ENCODE data around the gene HMGN1. TPM values are rescaled to one million over a fixed set of nuclear protein-coding genes. Genes with fewer than 3 reads are reported as not detected.

The HMGN1 gene
- total RNA-seq, 3 donors from 2014 or later (not counting 1 experiment from before 2014, with no cell fraction given) = 187 to 228 (median 219) TPM

- Histone ChIP-seq H3K4me1 (ENCODE audit: control insufficient read depth, insufficient read depth, low read length) (peaks cover 32% of the 10 kb centered on the region), H3K27ac (ENCODE audit: low read length) (peak overlapping the region; percentile 9), H3K9me3 (ENCODE audit: control insufficient read depth, insufficient read depth, low read length) (no peaks in the 10 kb centered on the region), H3K27me3 (ENCODE audit: control insufficient read depth, insufficient read depth, low read length) (no peaks in the 10 kb centered on the region), H3K36me3 (ENCODE audit: control insufficient read depth, insufficient read depth, low read length) (peaks cover 8% of the 10 kb centered on the region), H3K4me3 (ENCODE audit: low read length) (peak overlapping the region; percentile 40)
- TF ChIP-seq CTCF (IDR thresholded peaks at IDR 0.05) = no peak
- ATAC-seq (peak; percentile 55 to 63 (median 59)), DNase-seq (peak; percentile 84 to 96)
- intact Hi-C loops (cut with micrococcal nuclease) = loop anchor here (1.0 to 5.0 kb wide), 5 partner anchors 39 to 655 kb away; partner anchors contain the start of genes HMGN1 and PSMG1
- Mint-ChIP-seq H3K4me3 (peak overlapping the region; percentile 92), H3K27me3 (ENCODE audit: low read depth in 2 of 2) (no peaks in the 10 kb centered on the region), H3K9me3 (no peaks in the 10 kb centered on the region), H3K27ac (peak overlapping the region; percentile 75 to 81), H3K36me3 (no peaks in the 10 kb centered on the region), H3K4me1 (peaks cover 20 to 25% of the 10 kb centered on the region in 2 donors)
- 12% methylated on average over 18 of the region's 21 CpGs for WGBS (ENCODE audit: insufficient coverage)
Measured at GRCh38 chr21:39387461-39388037, 38.7 kb upstream of the HMGN1 start.

- no peaks in the 10 kb centered on the region for H3K27me3 ChIP-seq (ENCODE audit: control insufficient read depth, insufficient read depth, low read length)
- no peaks in the 10 kb centered on the region for H3K9me3 ChIP-seq (ENCODE audit: control insufficient read depth, insufficient read depth, low read length)
- no peaks in the 10 kb centered on the region for H3K36me3 Mint-ChIP-seq
- TF ChIP-seq CTCF (IDR thresholded peaks at IDR 0.05) = no peak
- intact Hi-C loops (cut with micrococcal nuclease) = loop anchor here (5.0 kb wide), 1 partner anchor 655 kb away; no protein-coding TSS in a partner anchor
- 98% methylated on average over 10 of the region's 11 CpGs for WGBS (ENCODE audit: insufficient coverage)
- ATAC-seq (no peak), DNase-seq (peak in 1 of 2 donors; percentile 10)
- H3K4me3 Mint-ChIP-seq = peak overlapping the region; percentile 92
- no peaks in the 10 kb centered on the region for H3K27me3 Mint-ChIP-seq (ENCODE audit: low read depth in 2 of 2)
- H3K27ac ChIP-seq (ENCODE audit: low read length) = no peak overlapping the region
- H3K4me3 ChIP-seq (ENCODE audit: low read length) = no peak overlapping the region
- H3K27ac Mint-ChIP-seq = peak overlapping the region in 1 of 2 donors; percentile 81
- H3K9me3 Mint-ChIP-seq = no peaks in the 10 kb centered on the region
- H3K4me1 Mint-ChIP-seq = peaks cover 20 to 25% of the 10 kb centered on the region in 2 donors
- H3K36me3 ChIP-seq (ENCODE audit: control insufficient read depth, insufficient read depth, low read length) = peaks cover 2% of the 10 kb centered on the region
- H3K4me1 ChIP-seq (ENCODE audit: control insufficient read depth, insufficient read depth, low read length) = peaks cover 32% of the 10 kb centered on the region
Measured at GRCh38 chr21:39386899-39387298, 38.0 kb upstream of the HMGN1 start.

- no peaks in the 10 kb centered on the region for H3K9me3 Mint-ChIP-seq
- H3K36me3 Mint-ChIP-seq = no peaks in the 10 kb centered on the region
- ATAC-seq (peak in 1 of 3 donors; percentile 15), DNase-seq (peak in 1 of 2 donors; percentile 47)
- peak overlapping the region in 1 of 2 donors; percentile 65 for H3K27ac Mint-ChIP-seq
- Histone ChIP-seq H3K4me1 (ENCODE audit: control insufficient read depth, insufficient read depth, low read length) (peaks cover 33% of the 10 kb centered on the region), H3K4me3 (ENCODE audit: low read length) (no peak overlapping the region), H3K27ac (ENCODE audit: low read length) (peak overlapping the region; percentile 18), H3K36me3 (ENCODE audit: control insufficient read depth, insufficient read depth, low read length) (no peaks in the 10 kb centered on the region), H3K9me3 (ENCODE audit: control insufficient read depth, insufficient read depth, low read length) (no peaks in the 10 kb centered on the region), H3K27me3 (ENCODE audit: control insufficient read depth, insufficient read depth, low read length) (no peaks in the 10 kb centered on the region)
- peak overlapping the region; percentile 67 for H3K4me3 Mint-ChIP-seq
- intact Hi-C loops (cut with micrococcal nuclease) = loop anchor here (5.0 kb wide), 1 partner anchor 654 kb away; no protein-coding TSS in a partner anchor
- no peak for TF ChIP-seq CTCF (IDR thresholded peaks at IDR 0.05)
- H3K27me3 Mint-ChIP-seq (ENCODE audit: low read depth in 2 of 2) = no peaks in the 10 kb centered on the region
- 77% methylated on average over 12 of the region's 13 CpGs for WGBS (ENCODE audit: insufficient coverage)
- peaks cover 24 to 28% of the 10 kb centered on the region in 2 donors for H3K4me1 Mint-ChIP-seq
Measured at GRCh38 chr21:39386194-39386593, 37.3 kb upstream of the HMGN1 start.

Measured in natural killer cell (primary cell).